ENCODE results near the gene HTR2A. TPM values are rescaled to one million over a fixed set of nuclear protein-coding genes. Genes with fewer than 3 reads are reported as not detected.

Gene HTR2A
- total RNA-seq, 1 experiment from 2014 or later: not detected

GRCh38 chr13:46852168-46852567 is 44.7 kb downstream of the HTR2A start:
- no TSS peak for BruUV-seq (replicated peaks)
- Histone ChIP-seq H3K9ac (ENCODE audit: low read length) (no peak overlapping the region), H3K79me2 (ENCODE audit: insufficient read depth, low read length) (no peaks in the 10 kb centered on the region), H3K4me1 (ENCODE audit: control insufficient read depth in 1 of 2, insufficient read depth in 2 of 2, low read length in 2 of 2) (no peaks in the 10 kb centered on the region), H3K36me3 (ENCODE audit: control insufficient read depth in 1 of 2, insufficient read depth in 2 of 2, low read length in 2 of 2) (no peaks in the 10 kb centered on the region), H3K27me3 (ENCODE audit: insufficient read depth, low read length) (peaks cover 87% of the 10 kb centered on the region), H3K9me2 (ENCODE audit: insufficient read depth) (no peaks in the 10 kb centered on the region), H3K27ac (ENCODE audit: low read depth, low read length) (no peak overlapping the region), H2AFZ (ENCODE audit: low read depth, low read length, poor library complexity, severe bottlenecking) (no peak overlapping the region), H3K4me2 (ENCODE audit: low read length) (no peak overlapping the region), H3K4me3 (replicated peaks in 1 of 2; ENCODE audit: low read depth in 1 of 2, low read length in 2 of 2) (no peak overlapping the region), H4K20me1 (ENCODE audit: insufficient read depth) (no peaks in the 10 kb centered on the region), H3K9me3 (ENCODE audit: control insufficient read depth in 1 of 2, insufficient read depth in 1 of 2, low read depth in 1 of 2, low read length in 2 of 2) (no peaks in the 10 kb centered on the region)
- TF ChIP-seq SP1 (IDR thresholded peaks at IDR 0.05; ENCODE audit: low read depth) (no peak), EZH2phosphoT487 (IDR thresholded peaks at IDR 0.05; ENCODE audit: borderline replicate concordance) (no peak), FOSL1 (IDR thresholded peaks at IDR 0.05; ENCODE audit: low read depth) (no peak), SRF (IDR thresholded peaks at IDR 0.05; ENCODE audit: low read depth) (no peak), TCF7L2 (IDR thresholded peaks at IDR 0.05; ENCODE audit: borderline replicate concordance, extremely low read depth, insufficient read depth, insufficient read length) (no peak), ZBTB33 (IDR thresholded peaks at IDR 0.05; ENCODE audit: extremely low read depth, insufficient replicate concordance, low read length) (no peak), REST (IDR thresholded peaks at IDR 0.05; ENCODE audit: low read depth) (no peak), MAX (IDR thresholded peaks at IDR 0.05) (no peak), JUND (IDR thresholded peaks at IDR 0.05) (no peak), EZH2 (IDR thresholded peaks at IDR 0.05) (no peak), POLR2AphosphoS5 (IDR thresholded peaks at IDR 0.05; ENCODE audit: low read depth, low read length) (no peak), YY1 (IDR thresholded peaks at IDR 0.05; ENCODE audit: extremely low read depth, insufficient replicate concordance, low read depth, low read length) (no peak), RAD21 (IDR thresholded peaks at IDR 0.05; ENCODE audit: low read depth) (no peak), ZNF274 (IDR thresholded peaks at IDR 0.05; ENCODE audit: low read depth, low read length) (no peak), CBX3 (IDR thresholded peaks at IDR 0.05; ENCODE audit: low read depth) (no peak)
- intact Hi-C loops (cut with micrococcal nuclease): no loop called here
- ATAC-seq (no peak), DNase-seq (ENCODE audit: low read depth, low spot score) (no peak)
- ChIA-PET CTCF (no interaction called here), RAD21 (ENCODE audit: low non-redundant PET in 1 of 2, low total read pairs in 2 of 2, uncharacterized antibody in 2 of 2, unreplicated experiment in 2 of 2) (no interaction called here), POLR2A (no interaction called here)
